ENCODE results near the gene AKIRIN1.
"Not testable (repeated sequence)": the region's sequence is repeated elsewhere in the genome, so short reads cannot be mapped to it uniquely, and the experiment has no call there.

Gene AKIRIN1, protein sequence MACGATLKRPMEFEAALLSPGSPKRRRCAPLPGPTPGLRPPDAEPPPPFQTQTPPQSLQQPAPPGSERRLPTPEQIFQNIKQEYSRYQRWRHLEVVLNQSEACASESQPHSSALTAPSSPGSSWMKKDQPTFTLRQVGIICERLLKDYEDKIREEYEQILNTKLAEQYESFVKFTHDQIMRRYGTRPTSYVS

DNA sequence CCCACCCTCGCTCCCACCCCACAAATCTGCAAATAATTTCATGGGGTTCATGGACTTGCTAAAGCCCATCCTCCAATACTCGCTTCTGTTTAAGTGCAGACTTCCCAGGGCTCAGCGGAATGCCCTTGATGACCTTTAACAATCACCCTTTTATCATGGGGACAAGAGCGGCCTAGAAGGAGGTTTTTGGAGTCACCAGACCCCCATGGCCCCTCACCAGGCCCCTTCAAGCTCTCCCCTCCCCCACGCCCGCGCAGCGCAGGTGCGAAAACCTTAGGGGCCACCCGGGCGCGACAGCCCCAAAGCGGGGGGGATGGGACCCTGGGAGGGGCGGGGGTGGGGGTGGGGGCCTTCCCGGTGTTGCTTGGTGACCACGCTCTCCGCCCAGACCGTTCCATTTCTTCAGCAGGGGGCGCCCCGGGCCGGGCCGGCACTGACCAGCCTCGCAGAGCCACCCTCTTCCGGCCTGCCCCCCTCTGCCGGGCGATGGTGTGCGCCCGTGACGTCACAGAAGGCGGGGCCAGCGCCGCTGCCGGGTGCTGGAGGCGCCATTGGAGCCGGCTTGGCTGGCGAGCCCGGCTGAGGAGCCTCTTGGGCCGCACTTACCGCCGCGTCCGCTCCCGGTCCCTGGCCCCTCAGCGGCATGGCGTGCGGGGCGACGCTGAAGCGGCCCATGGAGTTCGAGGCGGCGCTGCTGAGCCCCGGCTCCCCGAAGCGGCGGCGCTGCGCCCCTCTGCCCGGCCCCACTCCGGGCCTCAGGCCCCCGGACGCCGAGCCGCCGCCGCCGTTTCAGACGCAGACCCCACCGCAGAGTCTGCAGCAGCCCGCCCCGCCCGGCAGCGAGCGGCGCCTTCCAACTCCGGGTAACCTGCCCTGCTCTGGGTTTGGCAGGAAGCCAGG is at the start of gene AKIRIN1:
TSS of gene AKIRIN1 (plus strand) at position 539 of the 900 bp plus-strand sequence. CDS start at position 644, 105 bp downstream.
- Mint-ChIP-seq H3K27me3 (no peaks in the 10 kb centered on the region), H3K4me3 (peak within 1 kb of the TSS; percentile 80), H3K27ac (peak within 1 kb of the TSS; percentile 85), H3K9me3 (no peaks in the 10 kb centered on the region), H3K4me1 (ENCODE audit: low read depth) (peaks cover 36% of the 10 kb centered on the region), H3K36me3 (ENCODE audit: low read depth) (peaks cover 45% of the 10 kb centered on the region)
- intact Hi-C loops (cut with micrococcal nuclease), result loop anchor here (1.0 to 5.0 kb wide), 2 partner anchors 118 to 134 kb away; partner anchors contain the start of genes MYCBP and RRAGC

DNA sequence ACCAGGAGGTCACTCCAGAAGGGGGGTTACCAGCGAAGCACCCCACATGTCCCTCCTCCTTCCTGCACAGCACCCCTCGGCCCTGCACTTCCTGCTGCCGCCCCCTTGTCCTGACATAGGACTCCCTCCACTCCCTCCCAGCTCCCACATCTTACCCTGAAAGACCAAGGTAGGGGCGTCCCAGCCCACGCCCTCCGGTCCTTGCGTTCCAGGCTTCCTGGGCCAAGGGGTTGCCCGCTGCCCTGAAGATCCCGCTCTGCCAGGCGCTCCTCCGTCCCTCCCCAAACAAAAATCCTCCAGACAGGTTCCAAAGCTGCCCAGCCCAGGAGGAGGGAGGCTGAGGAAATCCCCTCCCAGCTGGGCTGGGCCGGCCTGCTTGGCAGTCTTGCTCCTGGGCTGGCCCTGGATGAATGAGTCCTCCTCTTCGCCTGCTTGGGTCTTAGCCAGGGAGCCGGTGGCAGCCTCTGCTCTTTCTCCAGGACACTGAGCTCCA is 49.5 kb upstream of the AKIRIN1 start, which contains the start of gene RHBDL2:
TSS of gene RHBDL2 (minus strand) at position 304 of the 493 bp plus-strand sequence. CDS start 22,618 bp downstream, outside the sequence.
- Mint-ChIP-seq H3K4me1 (ENCODE audit: low read depth) (no peaks in the 10 kb centered on the region), H3K36me3 (ENCODE audit: low read depth) (no peaks in the 10 kb centered on the region), H3K9me3 (no peaks in the 10 kb centered on the region), H3K4me3 (no peak within 1 kb of the TSS), H3K27me3 (peaks cover 2% of the 10 kb centered on the region), H3K27ac (no peak within 1 kb of the TSS)
- intact Hi-C loops (cut with micrococcal nuclease), result no loop called here

DNA sequence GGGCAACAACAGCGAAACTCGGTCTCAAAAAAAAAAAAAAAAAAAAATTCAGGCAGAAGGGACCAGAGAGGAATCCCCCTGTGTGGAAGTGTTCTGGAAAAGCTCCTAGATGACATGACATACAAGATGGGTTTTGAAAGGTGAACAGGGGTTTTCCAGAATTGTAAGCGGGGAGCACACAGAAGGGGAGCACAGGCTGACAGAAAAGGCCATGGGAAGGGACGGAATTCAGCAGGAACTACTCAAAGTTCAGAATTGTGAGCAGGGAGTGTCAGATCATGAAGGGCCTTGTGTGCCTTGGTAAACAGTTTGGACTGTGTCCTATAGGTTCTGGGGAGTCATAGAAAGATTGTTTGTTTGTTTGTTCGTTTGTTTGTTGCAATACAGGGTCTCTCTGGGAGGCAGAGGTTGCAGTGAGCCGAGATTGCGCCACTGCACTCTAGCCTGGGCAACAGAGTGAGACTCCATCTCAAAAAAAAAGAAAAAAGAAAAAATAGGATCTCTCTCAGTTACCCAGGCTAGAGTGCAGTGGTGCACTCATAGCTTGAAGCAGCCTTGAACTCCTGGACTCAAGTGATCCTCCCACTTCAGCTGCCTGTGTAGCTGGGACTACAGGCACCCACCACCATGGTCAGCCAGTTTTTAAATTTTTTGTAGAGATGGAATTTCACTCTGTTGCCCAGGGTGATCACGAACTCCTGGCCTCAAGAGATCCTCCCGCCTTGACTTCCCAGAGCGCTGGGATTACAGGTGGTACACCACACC is 48.2 kb upstream of the AKIRIN1 start:
- intact Hi-C loops (cut with micrococcal nuclease), result no loop called here
- no peak overlapping the region for H3K4me3 Mint-ChIP-seq
- H3K27ac Mint-ChIP-seq, result no peak overlapping the region
- H3K4me1 Mint-ChIP-seq (ENCODE audit: low read depth), result no peaks in the 10 kb centered on the region
- no peaks in the 10 kb centered on the region for H3K36me3 Mint-ChIP-seq (ENCODE audit: low read depth)
- no peaks in the 10 kb centered on the region for H3K9me3 Mint-ChIP-seq
- peaks cover 2% of the 10 kb centered on the region for H3K27me3 Mint-ChIP-seq

DNA sequence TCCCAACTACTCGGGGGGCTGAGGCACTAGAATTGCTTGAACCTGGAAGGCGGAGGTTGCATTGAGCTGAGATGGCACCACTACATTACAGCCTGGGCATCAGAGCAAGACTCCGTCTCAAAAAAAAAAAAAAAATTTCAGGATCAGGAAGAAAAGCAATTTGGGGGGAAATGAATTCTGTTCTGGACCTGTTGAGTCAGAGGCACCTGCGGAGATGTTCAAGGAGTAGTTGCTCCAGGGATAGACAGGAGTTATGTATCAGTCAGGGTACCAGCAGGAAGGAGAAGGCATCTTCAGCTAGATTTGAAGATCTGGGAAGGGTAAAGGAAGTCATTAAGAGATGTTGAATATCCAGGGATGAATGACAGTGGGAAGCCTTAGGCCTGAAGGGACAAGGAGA is 46.5 kb upstream of the AKIRIN1 start:
- intact Hi-C loops (cut with micrococcal nuclease), result no loop called here
- H3K4me1 Mint-ChIP-seq (ENCODE audit: low read depth), result no peaks in the 10 kb centered on the region
- no peaks in the 10 kb centered on the region for H3K9me3 Mint-ChIP-seq
- H3K4me3 Mint-ChIP-seq, result no peak overlapping the region
- H3K27ac Mint-ChIP-seq, result no peak overlapping the region
- H3K36me3 Mint-ChIP-seq (ENCODE audit: low read depth), result no peaks in the 10 kb centered on the region
- peaks cover 4% of the 10 kb centered on the region for H3K27me3 Mint-ChIP-seq

DNA sequence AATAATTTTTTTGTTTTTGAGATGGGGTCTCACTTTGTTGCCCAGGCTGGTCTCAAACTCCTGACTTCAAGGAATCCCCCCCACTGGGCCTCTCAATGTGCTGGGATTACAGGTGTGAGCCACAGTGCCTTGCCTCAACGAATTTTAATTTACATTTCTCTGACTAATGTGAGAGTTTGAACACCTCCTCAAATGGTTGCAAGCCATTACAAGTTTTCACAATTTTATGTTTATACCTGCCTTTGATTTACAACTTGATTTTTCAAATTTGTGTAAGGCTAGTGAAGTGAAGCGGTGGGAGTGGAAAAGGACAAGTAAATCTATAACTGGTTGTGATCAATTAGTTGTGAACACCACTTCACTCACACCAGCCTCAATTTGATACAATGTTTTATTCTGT is 40.5 kb upstream of the AKIRIN1 start:
- intact Hi-C loops (cut with micrococcal nuclease), result no loop called here
- Mint-ChIP-seq H3K27me3 (peaks cover 10% of the 10 kb centered on the region), H3K9me3 (no peaks in the 10 kb centered on the region)

DNA sequence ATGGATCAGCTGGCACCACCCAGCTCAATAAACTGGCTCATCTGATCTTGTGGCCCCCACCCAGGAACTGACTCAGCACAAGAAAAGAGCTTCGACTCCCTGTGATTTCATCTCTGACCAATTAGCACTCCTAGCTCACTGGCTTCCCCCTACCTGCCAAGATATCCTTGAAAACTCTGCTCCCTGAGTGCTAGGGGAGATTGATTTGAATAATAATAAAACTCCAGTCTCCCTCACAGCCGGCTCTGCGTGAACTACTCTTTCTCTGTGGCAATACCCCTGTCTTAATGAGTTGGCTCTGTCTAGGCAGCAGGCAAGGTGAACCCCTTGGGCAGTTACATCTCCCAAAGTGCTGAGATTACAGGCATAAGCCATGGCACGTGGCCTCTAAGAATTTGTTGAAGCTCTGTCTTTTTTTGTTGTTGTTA is 37.6 kb upstream of the AKIRIN1 start:
- H3K4me1 Mint-ChIP-seq (ENCODE audit: low read depth), result peaks cover 6% of the 10 kb centered on the region
- H3K27ac Mint-ChIP-seq, result no peak overlapping the region

More for the DNA sequence above, 40.5 kb upstream of the AKIRIN1 start:
- Mint-ChIP-seq H3K4me1 (ENCODE audit: low read depth) (peaks cover 6% of the 10 kb centered on the region), H3K27ac (no peak overlapping the region), H3K4me3 (no peak overlapping the region), H3K36me3 (ENCODE audit: low read depth) (no peaks in the 10 kb centered on the region)

DNA sequence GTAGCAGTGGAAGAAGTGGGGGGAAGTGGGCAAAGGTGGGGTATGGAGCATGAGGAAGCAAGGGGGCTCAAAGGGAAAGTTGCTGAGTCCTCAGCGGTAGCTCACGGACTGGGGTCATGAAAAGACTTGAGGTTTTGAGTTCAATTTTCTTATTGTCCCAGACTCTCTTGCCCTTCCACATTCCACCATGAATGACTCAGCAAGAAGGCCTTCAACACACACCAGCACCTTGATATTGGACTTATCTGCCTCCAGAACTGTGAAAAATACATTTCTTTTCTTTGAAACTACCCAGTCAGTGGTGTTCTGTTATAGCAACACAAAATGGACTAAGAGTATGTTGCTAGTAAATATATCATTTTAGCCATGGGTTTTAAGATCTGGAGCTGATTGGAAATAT is 32.1 kb upstream of the AKIRIN1 start:
- Mint-ChIP-seq H3K4me3 (no peak overlapping the region), H3K36me3 (ENCODE audit: low read depth) (no peaks in the 10 kb centered on the region), H3K4me1 (ENCODE audit: low read depth) (peaks cover 9% of the 10 kb centered on the region), H3K27me3 (no peaks in the 10 kb centered on the region), H3K9me3 (no peaks in the 10 kb centered on the region), H3K27ac (no peak overlapping the region)
- intact Hi-C loops (cut with micrococcal nuclease), result no loop called here

More for the DNA sequence above, 37.6 kb upstream of the AKIRIN1 start:
- no peaks in the 10 kb centered on the region for H3K36me3 Mint-ChIP-seq (ENCODE audit: low read depth)
- no peaks in the 10 kb centered on the region for H3K9me3 Mint-ChIP-seq
- H3K27me3 Mint-ChIP-seq, result peaks cover 10% of the 10 kb centered on the region
- H3K4me3 Mint-ChIP-seq, result no peak overlapping the region
- intact Hi-C loops (cut with micrococcal nuclease), result no loop called here

DNA sequence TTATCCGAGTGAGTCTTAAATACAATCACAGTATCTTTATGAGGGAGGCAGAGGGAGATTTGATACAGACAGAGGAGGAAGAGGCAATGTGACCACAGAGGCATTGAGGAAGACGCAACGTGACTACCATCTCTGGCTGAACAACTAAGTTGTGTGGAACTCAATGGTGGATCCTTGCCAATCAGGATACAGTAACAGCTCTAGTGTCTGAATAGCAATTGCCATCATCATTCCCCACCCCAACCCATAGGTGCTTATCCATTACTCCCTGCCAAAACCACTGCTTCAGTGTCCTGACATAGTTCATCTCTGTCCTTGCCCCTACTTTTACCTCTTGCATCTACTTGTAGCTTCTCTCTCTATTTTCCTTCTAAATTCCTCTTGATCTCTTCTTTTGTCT is 29.0 kb upstream of the AKIRIN1 start:
- H3K9me3 Mint-ChIP-seq, result no peaks in the 10 kb centered on the region
- no peak overlapping the region for H3K27ac Mint-ChIP-seq
- no peaks in the 10 kb centered on the region for H3K36me3 Mint-ChIP-seq (ENCODE audit: low read depth)
- H3K4me1 Mint-ChIP-seq (ENCODE audit: low read depth), result peaks cover 9% of the 10 kb centered on the region
- no peaks in the 10 kb centered on the region for H3K27me3 Mint-ChIP-seq
- no peak overlapping the region for H3K4me3 Mint-ChIP-seq
- intact Hi-C loops (cut with micrococcal nuclease), result no loop called here

DNA sequence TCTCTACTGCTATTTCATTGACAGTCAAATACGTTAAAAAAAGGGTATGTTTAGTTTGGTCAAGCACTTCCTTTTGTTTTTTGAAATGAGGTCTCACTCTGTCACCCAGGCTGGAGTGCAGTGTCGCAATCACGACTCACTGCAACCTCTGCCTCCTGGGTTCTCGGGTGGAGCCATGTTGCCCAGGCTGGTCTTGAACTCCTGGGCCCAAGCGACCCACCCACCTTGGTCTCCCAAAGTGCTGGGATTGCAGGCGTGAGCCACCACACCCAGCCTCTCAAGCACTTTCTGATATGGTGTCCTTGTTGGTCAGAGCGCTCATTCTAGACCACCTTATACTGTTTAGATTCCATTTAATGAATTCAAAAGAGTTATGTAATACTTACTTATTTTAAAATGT is 28.5 kb upstream of the AKIRIN1 start:
- Mint-ChIP-seq H3K27me3 (no peaks in the 10 kb centered on the region), H3K27ac (no peak overlapping the region), H3K9me3 (no peaks in the 10 kb centered on the region), H3K4me1 (ENCODE audit: low read depth) (peaks cover 9% of the 10 kb centered on the region), H3K36me3 (ENCODE audit: low read depth) (no peaks in the 10 kb centered on the region), H3K4me3 (no peak overlapping the region)
- intact Hi-C loops (cut with micrococcal nuclease), result no loop called here

DNA sequence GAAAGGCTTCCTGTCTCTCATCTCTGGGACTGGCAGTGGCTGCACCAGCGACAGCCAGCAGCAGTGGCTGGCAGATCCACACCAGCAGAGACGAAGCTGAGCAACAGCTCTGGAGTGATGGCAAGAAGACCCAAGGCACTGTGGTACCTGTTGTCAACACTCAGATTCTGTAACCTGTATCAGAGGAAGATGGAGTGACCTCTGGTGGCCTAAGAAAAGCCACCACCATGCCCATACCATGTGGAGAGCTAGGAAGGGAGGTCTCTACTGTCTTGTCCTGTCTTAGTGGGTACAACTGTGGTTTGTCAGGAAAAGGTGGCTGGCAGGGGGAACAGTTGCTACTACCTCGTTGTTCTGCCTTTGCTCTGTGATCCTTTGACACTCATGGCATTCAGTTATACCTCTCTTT is 26.9 kb upstream of the AKIRIN1 start:
- Mint-ChIP-seq H3K9me3 (no peaks in the 10 kb centered on the region), H3K36me3 (ENCODE audit: low read depth) (no peaks in the 10 kb centered on the region), H3K4me1 (ENCODE audit: low read depth) (peaks cover 9% of the 10 kb centered on the region), H3K27me3 (peaks cover 3% of the 10 kb centered on the region), H3K4me3 (no peak overlapping the region), H3K27ac (no peak overlapping the region)
- intact Hi-C loops (cut with micrococcal nuclease), result no loop called here

DNA sequence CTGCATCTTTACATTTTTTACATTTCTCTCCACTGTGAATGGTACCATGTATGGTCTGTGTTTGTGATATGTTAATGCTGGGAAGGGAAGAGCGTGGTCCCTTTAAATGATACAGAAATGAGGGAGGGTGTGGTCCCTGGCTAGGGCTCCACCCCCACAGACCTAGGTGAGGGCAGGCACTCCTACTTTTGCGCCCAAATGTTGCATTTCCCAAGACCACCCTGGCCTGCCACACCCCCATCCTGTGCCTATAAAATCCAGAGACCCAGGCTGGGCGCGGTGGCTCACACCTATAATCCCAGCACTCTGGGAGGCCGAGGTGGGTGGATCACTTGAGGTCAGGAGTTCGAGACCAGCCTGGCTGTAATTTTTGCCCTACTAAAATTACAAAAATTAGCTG is 17.9 kb upstream of the AKIRIN1 start:
- intact Hi-C loops (cut with micrococcal nuclease); H3K27ac Mint-ChIP-seq; H3K4me1 Mint-ChIP-seq (ENCODE audit: low read depth): not testable (repeated sequence)

DNA sequence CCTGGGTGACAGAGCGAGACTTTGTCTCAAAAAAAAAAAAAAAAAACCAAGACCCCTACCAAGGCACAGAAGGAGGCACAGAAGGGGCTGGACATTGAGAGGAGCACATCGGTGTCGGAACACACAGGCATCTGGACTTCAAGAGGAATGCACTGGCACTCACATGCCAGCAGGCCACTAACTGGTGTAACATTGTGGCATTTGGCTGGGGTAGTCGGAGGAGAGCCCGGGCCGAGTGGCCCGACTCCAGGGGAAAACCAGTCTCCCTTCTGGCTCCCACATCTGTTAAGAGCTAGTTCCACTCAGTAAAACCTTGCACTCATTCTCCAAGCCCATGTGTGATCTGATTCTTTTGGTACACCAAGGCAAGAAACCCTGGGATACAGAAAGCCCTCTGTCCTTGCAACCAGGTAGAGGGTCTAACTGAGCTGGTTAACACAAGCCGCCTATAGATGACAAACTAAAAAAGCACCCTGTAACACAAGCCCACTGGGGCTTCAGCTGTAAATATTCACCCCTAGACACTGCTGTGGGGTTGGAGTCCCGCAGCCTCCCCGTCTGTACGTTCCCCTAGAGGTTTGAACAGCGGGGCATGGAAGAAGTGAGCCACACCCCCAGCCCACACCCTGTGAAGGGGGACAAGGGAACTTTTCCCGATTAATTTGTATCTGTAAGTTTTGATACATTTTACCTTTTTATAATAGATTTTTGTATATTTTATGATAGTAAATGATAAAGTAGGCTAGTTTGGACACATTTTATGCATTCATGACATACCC is 17.2 kb upstream of the AKIRIN1 start:
- H3K4me1 Mint-ChIP-seq (ENCODE audit: low read depth), result no peaks in the 10 kb centered on the region
- no peak overlapping the region for H3K4me3 Mint-ChIP-seq
- intact Hi-C loops (cut with micrococcal nuclease), result no loop called here
- H3K36me3 Mint-ChIP-seq (ENCODE audit: low read depth), result no peaks in the 10 kb centered on the region
- peaks cover 3% of the 10 kb centered on the region for H3K27me3 Mint-ChIP-seq
- H3K9me3 Mint-ChIP-seq, result peaks cover 9% of the 10 kb centered on the region
- no peak overlapping the region for H3K27ac Mint-ChIP-seq

More for the DNA sequence above, 17.9 kb upstream of the AKIRIN1 start:
- H3K9me3 Mint-ChIP-seq; H3K36me3 Mint-ChIP-seq (ENCODE audit: low read depth); H3K4me3 Mint-ChIP-seq; H3K27me3 Mint-ChIP-seq: not testable (repeated sequence)

All from dendritic cell treated with granulocyte-macrophage colony-stimulating factor and Interleukin-4, amounts not matched to agents 40 ng/mL and 50 ng/mL, for 4 days (primary cell).